ENCODE results near the gene VPS26A. TPM values are rescaled to one million over a fixed set of nuclear protein-coding genes. Genes with fewer than 3 reads are reported as not detected.

The VPS26A gene
- total RNA-seq, 2 donors from 2014 or later: 41.2 to 46.5 TPM

- Mint-ChIP-seq H3K36me3 (ENCODE audit: low read depth) (no peaks in the 10 kb centered on the region), H3K4me1 (no peaks in the 10 kb centered on the region), H3K27me3 (ENCODE audit: insufficient read depth) (no peaks in the 10 kb centered on the region), H3K9me3 (peaks cover 5% of the 10 kb centered on the region), H3K27ac (no peak overlapping the region), H3K4me3 (no peak overlapping the region)
- Histone ChIP-seq H3K4me1 (ENCODE audit: control insufficient read depth, insufficient read depth, low read length) (no peaks in the 10 kb centered on the region), H3K9me3 (ENCODE audit: control insufficient read depth, low read length) (no peaks in the 10 kb centered on the region), H3K4me3 (ENCODE audit: low read length) (no peak overlapping the region), H3K27ac (ENCODE audit: low read depth, low read length) (no peak overlapping the region), H3K9ac (ENCODE audit: extremely low read depth, low read length, poor library complexity, severe bottlenecking) (no peak overlapping the region), H3K27me3 (ENCODE audit: control insufficient read depth, insufficient read depth, low read length, poor library complexity, severe bottlenecking) (no peaks in the 10 kb centered on the region), H3K36me3 (ENCODE audit: control insufficient read depth, insufficient read depth, low read length) (no peaks in the 10 kb centered on the region)
- WGBS, 2 experiments (ENCODE audit: insufficient coverage in 1 of 2, insufficient read length in 1 of 2): 88% methylated on average over 8 to 10 of the region's 10 CpGs
- TF ChIP-seq, protein P1, sequence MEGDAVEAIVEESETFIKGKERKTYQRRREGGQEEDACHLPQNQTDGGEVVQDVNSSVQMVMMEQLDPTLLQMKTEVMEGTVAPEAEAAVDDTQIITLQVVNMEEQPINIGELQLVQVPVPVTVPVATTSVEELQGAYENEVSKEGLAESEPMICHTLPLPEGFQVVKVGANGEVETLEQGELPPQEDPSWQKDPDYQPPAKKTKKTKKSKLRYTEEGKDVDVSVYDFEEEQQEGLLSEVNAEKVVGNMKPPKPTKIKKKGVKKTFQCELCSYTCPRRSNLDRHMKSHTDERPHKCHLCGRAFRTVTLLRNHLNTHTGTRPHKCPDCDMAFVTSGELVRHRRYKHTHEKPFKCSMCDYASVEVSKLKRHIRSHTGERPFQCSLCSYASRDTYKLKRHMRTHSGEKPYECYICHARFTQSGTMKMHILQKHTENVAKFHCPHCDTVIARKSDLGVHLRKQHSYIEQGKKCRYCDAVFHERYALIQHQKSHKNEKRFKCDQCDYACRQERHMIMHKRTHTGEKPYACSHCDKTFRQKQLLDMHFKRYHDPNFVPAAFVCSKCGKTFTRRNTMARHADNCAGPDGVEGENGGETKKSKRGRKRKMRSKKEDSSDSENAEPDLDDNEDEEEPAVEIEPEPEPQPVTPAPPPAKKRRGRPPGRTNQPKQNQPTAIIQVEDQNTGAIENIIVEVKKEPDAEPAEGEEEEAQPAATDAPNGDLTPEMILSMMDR (conservative IDR thresholded peaks at IDR 0.05): no peak
- DNase-seq: no peak
Observed at GRCh38 chr10:69215405-69216171, 91.6 kb downstream of the VPS26A start.

DNA sequence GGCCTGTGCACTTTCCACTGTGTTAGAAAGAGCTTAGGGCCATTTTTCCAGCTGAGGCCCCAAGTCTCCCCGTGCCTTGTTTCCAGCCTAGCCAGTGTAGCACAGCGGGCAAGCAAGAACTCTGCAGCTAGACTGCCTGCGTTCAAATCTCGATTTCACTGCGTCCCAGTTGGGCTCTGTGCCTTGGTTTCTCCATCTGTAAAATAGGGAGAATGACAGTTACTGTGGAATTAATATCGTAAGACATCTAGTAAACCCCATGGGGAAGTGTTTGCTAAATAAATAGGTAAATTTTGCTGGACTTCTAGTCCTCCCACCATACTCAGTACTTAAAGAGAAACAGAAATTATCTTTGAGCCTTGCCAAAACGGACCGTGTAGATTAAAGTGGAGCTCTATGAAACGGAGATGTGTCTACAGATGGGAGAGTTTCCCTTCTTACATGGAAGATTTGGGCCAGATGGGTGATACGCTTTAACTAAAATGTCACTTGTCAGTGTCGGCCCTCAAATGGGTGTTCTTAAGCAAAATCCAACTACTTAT lies 92.7 kb downstream of the VPS26A start:
- Histone ChIP-seq H3K36me3 (ENCODE audit: control insufficient read depth, insufficient read depth, low read length) (no peaks in the 10 kb centered on the region), H3K4me1 (ENCODE audit: control insufficient read depth, insufficient read depth, low read length) (no peaks in the 10 kb centered on the region), H3K9me3 (ENCODE audit: control insufficient read depth, low read length) (no peaks in the 10 kb centered on the region), H3K9ac (ENCODE audit: extremely low read depth, low read length, poor library complexity, severe bottlenecking) (no peak overlapping the region), H3K4me3 (ENCODE audit: low read length) (no peak overlapping the region), H3K27me3 (ENCODE audit: control insufficient read depth, insufficient read depth, low read length, poor library complexity, severe bottlenecking) (no peaks in the 10 kb centered on the region), H3K27ac (ENCODE audit: low read depth, low read length) (no peak overlapping the region)
- 70% methylated on average over 8 to 11 of the region's 11 CpGs for WGBS, 2 experiments (ENCODE audit: insufficient coverage in 1 of 2, insufficient read length in 1 of 2)
- no peaks in the 10 kb centered on the region for H3K4me1 Mint-ChIP-seq
- peaks cover 5% of the 10 kb centered on the region for H3K9me3 Mint-ChIP-seq
- DNase-seq: no peak
- TF ChIP-seq, protein P1 (conservative IDR thresholded peaks at IDR 0.05): no peak
- H3K4me3 Mint-ChIP-seq: no peak overlapping the region
- no peaks in the 10 kb centered on the region for H3K27me3 Mint-ChIP-seq (ENCODE audit: insufficient read depth)
- H3K27ac Mint-ChIP-seq: no peak overlapping the region
- H3K36me3 Mint-ChIP-seq (ENCODE audit: low read depth): no peaks in the 10 kb centered on the region

DNA sequence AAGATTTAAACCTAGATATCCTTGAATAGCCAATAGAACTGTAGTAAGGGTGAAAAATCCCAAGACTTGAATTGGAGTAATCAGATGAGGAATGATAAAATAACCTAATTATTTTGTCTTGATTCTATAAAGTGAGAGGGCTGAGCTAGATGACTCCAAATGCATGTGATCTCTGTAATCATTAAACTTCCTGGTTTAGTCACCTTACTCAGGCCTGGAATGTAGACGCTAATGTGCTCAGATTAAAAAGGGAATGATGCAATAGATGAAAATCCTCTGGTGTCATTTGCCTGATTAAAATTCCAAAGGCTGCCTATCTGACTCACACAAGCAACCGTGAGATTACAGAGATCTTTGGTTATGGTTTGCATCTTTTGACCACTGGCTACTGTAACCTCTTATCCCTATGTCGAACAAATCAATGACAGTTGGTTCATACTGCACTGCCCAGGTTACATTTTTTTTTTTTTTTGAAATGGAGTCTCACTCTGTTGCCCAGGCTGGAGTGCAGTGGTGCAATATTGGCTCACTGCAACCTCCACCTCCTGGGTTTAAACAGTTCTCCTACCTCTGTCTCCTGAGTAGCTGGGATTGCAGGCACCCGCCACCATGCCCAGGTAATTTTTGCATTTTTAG lies 93.3 kb downstream of the VPS26A start:
- Histone ChIP-seq H3K4me3 (ENCODE audit: low read length) (no peak overlapping the region), H3K4me1 (ENCODE audit: control insufficient read depth, insufficient read depth, low read length) (no peaks in the 10 kb centered on the region), H3K9ac (ENCODE audit: extremely low read depth, low read length, poor library complexity, severe bottlenecking) (no peak overlapping the region), H3K27ac (ENCODE audit: low read depth, low read length) (no peak overlapping the region), H3K27me3 (ENCODE audit: control insufficient read depth, insufficient read depth, low read length, poor library complexity, severe bottlenecking) (no peaks in the 10 kb centered on the region), H3K36me3 (ENCODE audit: control insufficient read depth, insufficient read depth, low read length) (no peaks in the 10 kb centered on the region), H3K9me3 (ENCODE audit: control insufficient read depth, low read length) (no peaks in the 10 kb centered on the region)
- WGBS, 2 experiments (ENCODE audit: insufficient coverage in 1 of 2, insufficient read length in 1 of 2): 91 to 93% methylated on average over 4 of the region's 4 CpGs
- Mint-ChIP-seq H3K27me3 (ENCODE audit: insufficient read depth) (no peaks in the 10 kb centered on the region), H3K36me3 (ENCODE audit: low read depth) (no peaks in the 10 kb centered on the region), H3K4me1 (no peaks in the 10 kb centered on the region), H3K9me3 (peaks cover 5% of the 10 kb centered on the region), H3K27ac (no peak overlapping the region), H3K4me3 (no peak overlapping the region)
- TF ChIP-seq, protein P1 (conservative IDR thresholded peaks at IDR 0.05): no peak
- no peak for DNase-seq
